SK-N-SH (cell line): Measurements from ENCODE around the gene PPP2R3A.
"Not testable (repeated sequence)": the region's sequence is repeated elsewhere in the genome, so short reads cannot be mapped to it uniquely, and the experiment has no call there.

Source experiments
- CTCF ChIP-seq: fragments of 200-600 bp; sonication (generic); IDR thresholded peaks from 2 replicates; pipeline ENCODE4 v1.6.1; 2017; ENCODE audit warnings: antibody characterized with exemption, mild to moderate bottlenecking, moderate library complexity
- TF ChIP-seq, protein P1 (sequence below): IDR thresholded peaks from 2 replicates; pipeline ENCODE4 v1.6.1; 2012; ENCODE audit warnings: mild to moderate bottlenecking, low read depth, low read length, moderate library complexity

- TF ChIP-seq, protein P1, sequence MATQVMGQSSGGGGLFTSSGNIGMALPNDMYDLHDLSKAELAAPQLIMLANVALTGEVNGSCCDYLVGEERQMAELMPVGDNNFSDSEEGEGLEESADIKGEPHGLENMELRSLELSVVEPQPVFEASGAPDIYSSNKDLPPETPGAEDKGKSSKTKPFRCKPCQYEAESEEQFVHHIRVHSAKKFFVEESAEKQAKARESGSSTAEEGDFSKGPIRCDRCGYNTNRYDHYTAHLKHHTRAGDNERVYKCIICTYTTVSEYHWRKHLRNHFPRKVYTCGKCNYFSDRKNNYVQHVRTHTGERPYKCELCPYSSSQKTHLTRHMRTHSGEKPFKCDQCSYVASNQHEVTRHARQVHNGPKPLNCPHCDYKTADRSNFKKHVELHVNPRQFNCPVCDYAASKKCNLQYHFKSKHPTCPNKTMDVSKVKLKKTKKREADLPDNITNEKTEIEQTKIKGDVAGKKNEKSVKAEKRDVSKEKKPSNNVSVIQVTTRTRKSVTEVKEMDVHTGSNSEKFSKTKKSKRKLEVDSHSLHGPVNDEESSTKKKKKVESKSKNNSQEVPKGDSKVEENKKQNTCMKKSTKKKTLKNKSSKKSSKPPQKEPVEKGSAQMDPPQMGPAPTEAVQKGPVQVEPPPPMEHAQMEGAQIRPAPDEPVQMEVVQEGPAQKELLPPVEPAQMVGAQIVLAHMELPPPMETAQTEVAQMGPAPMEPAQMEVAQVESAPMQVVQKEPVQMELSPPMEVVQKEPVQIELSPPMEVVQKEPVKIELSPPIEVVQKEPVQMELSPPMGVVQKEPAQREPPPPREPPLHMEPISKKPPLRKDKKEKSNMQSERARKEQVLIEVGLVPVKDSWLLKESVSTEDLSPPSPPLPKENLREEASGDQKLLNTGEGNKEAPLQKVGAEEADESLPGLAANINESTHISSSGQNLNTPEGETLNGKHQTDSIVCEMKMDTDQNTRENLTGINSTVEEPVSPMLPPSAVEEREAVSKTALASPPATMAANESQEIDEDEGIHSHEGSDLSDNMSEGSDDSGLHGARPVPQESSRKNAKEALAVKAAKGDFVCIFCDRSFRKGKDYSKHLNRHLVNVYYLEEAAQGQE: not testable (repeated sequence)
- not testable (repeated sequence) for TF ChIP-seq CTCF
Measured at GRCh38 chr3:136083641-136084382, 118.3 kb downstream of the PPP2R3A start.
